SK-N-DZ (cell line): ENCODE measurements around the gene TREH.
"Not testable (repeated sequence)": the region's sequence is repeated elsewhere in the genome, so short reads cannot be mapped to it uniquely, and the experiment has no call there.

Experiments
- DNase-seq: peaks from one replicate; pipeline ENCODE4 v3.0.0-alpha.2; 2015; ENCODE audit warnings: low spot score
- small RNA-seq, 2 experiments: library from RNA; depleted of rRNA; stranded (forward); fragments of <200 nt; gene quantifications; one replicate each; pipeline ENCODE3, GENCODE V24; 2014

The TREH gene

DNA sequence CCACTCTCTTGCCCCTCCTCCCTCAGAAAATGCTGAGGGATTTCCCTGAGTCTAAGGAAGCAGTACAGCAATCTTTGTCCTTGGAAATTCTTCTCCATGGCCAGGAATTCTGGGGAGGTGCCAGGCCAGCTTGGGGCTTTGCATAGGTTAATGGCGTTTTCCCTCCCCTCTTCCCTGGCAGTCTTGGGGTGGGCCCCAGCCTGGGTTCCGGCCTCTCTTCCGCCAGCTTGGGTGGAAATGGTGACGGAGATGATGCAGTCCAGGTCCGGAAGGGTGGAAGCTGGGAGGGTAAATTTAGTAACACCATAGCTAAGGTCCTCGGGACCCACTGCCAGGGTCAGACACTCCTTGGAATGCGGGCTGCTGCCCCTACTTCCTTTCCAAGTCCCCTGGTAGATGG is 67.1 kb downstream of the TREH start:
- no peak for DNase-seq

DNA sequence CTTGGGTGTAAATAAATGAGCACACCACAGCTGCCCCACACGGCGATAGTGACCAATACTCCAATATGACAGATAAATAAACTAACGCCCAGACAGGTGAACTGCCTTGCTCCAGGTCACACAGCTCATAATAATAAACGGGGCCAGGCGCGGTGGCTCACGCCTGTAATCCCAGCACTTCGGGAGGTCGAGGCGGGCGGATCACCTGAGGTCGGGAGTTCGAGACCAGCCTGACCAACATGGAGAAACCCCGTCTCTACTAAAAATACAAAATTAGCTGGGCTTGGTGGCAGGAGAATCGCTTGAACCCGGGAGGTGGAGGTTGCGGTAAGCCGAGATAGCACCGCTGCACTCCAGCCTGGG is 68.0 kb downstream of the TREH start:
- DNase-seq, result not testable (repeated sequence)

DNA sequence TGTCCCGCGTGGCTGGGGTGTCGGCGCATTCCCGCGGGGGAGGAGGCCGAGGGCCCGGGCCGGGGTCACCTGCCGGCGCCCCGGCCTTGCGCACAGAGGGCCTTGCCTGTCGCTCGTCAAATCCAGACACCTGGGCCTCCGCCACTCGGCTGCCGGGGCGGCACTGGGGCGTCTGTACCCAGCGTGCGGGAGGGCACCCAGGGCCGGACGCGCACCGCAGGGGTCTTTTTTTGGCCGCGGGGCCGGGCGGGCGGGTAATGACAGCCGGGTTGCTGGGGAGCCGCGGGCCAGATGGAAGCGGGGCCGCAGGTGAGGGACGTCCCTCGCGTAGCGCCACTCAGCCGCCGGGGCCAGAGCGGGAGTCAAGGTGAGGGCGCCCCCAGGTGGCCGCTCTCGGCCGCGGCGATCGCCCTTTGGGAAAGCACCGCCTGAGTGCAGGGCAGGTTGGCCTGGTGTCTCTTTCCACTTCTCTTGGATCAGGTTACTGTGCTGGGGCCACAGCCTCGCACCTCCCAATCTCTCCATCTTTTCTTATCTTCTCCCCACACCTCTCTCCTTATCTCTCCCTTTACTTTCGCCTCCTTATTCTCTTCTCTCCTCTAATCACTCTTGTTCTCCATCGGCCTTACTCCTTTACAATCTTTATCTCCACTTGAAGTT is 68.5 kb downstream of the TREH start:
- DNase-seq, result no peak

DNA sequence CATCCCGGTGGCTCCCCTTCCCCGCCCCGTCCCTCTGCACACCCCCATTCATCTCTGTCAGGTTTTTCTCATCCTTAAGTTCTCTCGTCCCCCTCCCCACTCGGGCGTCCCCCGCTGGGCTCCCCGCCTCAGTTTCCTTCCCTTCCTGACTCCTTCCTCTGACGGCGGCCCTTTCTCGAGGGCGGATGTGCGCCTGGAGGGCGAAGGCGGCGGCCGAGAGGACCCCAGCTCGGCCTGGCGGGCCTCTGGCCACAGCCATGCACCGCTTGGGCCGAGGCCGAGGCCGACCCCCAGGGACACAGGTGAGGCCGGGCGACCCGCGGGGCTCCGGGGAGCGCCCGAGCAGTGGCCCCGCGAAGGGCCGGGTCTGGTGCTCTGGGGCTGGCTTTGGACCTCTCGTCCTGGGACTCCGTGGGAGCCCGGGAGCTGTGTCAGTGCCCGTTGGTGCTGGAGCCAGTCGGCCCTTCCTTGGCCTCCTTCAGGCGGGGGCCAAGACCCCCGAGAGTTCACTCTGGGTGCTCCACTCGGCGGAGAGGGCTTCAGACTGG is 69.2 kb downstream of the TREH start:
- DNase-seq, result no peak

- DNase-seq, result no peak
Measured at GRCh38 chr11:118609380-118610224, 69.8 kb downstream of the TREH start.

- DNase-seq, result no peak
Measured at GRCh38 chr11:118608360-118609227, 70.9 kb downstream of the TREH start.

DNA sequence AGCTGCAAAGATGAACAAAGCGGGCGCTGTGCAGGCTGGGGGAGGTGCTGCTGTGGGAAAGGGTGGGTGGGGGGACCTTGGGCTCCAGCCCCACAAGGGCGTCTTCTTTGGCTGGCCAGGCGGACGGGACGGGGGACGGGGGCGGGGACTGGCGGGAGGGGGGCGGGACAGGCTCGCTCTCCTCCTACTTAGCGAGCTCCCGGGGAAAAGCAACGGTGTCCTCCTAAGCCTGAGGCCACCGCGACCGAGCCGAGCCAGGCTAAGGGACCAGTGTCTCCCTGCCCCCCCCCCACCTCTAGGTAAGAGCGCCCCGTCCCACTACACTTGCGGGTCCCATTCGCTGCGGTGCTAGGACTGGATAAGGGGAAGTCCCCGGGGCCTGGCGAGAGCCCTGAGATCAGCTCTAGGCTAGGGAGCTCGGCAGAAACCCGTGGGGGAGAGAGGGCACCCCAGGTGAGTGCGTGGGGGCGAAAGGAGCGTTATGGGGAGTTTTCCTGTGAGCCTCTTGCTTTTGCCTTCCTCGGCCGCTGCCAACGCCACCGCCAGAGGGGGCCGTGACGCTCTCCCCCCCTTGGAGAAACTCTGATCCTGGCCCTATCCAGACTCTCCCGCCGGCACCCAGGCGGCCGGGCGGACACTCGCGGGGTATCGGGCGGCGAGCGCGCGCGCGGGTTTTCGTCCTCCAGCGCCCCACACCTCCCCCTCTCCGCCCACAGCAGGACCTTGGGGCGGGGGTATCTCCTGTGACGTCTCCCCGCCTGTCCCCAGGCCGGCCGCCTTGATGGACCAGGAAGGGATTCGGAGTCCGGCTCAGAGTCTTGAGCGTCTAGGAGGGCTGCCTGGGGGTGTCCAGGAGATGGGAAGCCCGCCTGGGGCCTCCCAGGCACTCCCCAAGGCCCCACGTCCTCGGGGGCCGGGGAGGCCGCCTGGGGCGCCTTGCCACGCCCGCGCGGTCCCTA is 71.8 kb downstream of the TREH start, which contains the start of gene PHLDB1:
TSS of gene PHLDB1 (plus strand) at position 215 of the 959 bp plus-strand sequence. CDS start 6,222 bp downstream, outside the sequence.
- DNase-seq, result peak; percentile 29

Small RNA genes within 50 kb of the gene (small RNA-seq; reads per million reads assigned to genes)
- gene RNU6-376P, result 0 reads per million in 2 experiments
